Caco-2 (cell line): Measurements from ENCODE around the gene ARHGAP4. TPM values are rescaled to one million over a fixed set of nuclear protein-coding genes. Genes with fewer than 3 reads are reported as not detected.
A peak's percentile ranks its signal among the peaks of the same experiment; 100 is the strongest.

Experiments
- BruUV-seq: library from RNA; stranded (reverse); fragments of 400-500 nt; replicated peaks from 2 replicates; lab custom pipeline; 2021; lab: Mats Ljungman, UMichigan
- CTCF ChIA-PET: fragments of 300-600 bp; sonication (Branson Sonifier 250); formaldehyde crosslinking; loops from one replicate; lab custom pipeline; 2022; ENCODE audit warnings: antibody characterized with exemption; lab: Charles Lee
- POLR2A ChIA-PET: fragments of 300-600 bp; sonication (Branson Sonifier 250); formaldehyde crosslinking; loops from one replicate; lab custom pipeline; 2022; ENCODE audit warnings: antibody characterized with exemption; lab: Charles Lee
- DNase-seq, 2 experiments: peaks; one replicate each; pipeline versions ENCODE4 v3.0.0 to v3.0.0-alpha.2; 2020 to 2022
- H3K27me3 ChIP-seq: replicated peaks from 2 replicates; pipeline ENCODE4 v1.6.0; 2011; ENCODE audit warnings: low read length; ENCODE audit not compliant: control insufficient read depth, insufficient read depth
- H3K36me3 ChIP-seq: 2 replicates; pipeline ENCODE4 v1.5.1; 2011; ENCODE audit warnings: low read length; ENCODE audit not compliant: control insufficient read depth, insufficient read depth
- H3K4me1 ChIP-seq: fragments of 250-450 bp; sonication (Bioruptor Pico); 2 replicates; pipeline ENCODE4 v1.5.1; 2020; ENCODE audit warnings: mild to moderate bottlenecking
- H3K4me3 ChIP-seq: 2 replicates; pipeline ENCODE4 v1.5.1; 2011; ENCODE audit warnings: low read depth, mild to moderate bottlenecking, control low read depth, low read length
- H3K9me3 ChIP-seq: fragments of 250-450 bp; sonication (Bioruptor Pico); 2 replicates; pipeline ENCODE4 v1.5.1; 2020; ENCODE audit warnings: mild to moderate bottlenecking, moderate library complexity
- H3K27ac Mint-ChIP-seq: one replicate; pipeline ENCODE4 v1.8.0; 2022; ENCODE audit warnings: mixed read lengths; ENCODE audit not compliant: unreplicated experiment
- H3K27me3 Mint-ChIP-seq: one replicate; pipeline ENCODE4 v1.8.0; 2022; ENCODE audit warnings: mixed read lengths; ENCODE audit not compliant: insufficient read depth, unreplicated experiment
- H3K36me3 Mint-ChIP-seq: one replicate; pipeline ENCODE4 v1.8.0; 2022; ENCODE audit warnings: mild to moderate bottlenecking, mixed read lengths; ENCODE audit not compliant: insufficient read depth, unreplicated experiment
- H3K4me1 Mint-ChIP-seq: one replicate; pipeline ENCODE4 v1.8.0; 2022; ENCODE audit warnings: low read depth, mixed read lengths; ENCODE audit not compliant: unreplicated experiment
- H3K4me3 Mint-ChIP-seq: one replicate; pipeline ENCODE4 v1.8.0; 2022; ENCODE audit warnings: mild to moderate bottlenecking, moderate library complexity, mixed read lengths; ENCODE audit not compliant: unreplicated experiment
- H3K9me3 Mint-ChIP-seq: one replicate; pipeline ENCODE4 v1.8.0; 2022; ENCODE audit warnings: mixed read lengths; ENCODE audit not compliant: unreplicated experiment
- CTCF ChIP-seq, 2 experiments: fragments of 200-600 bp in 1 of 2; IDR thresholded peaks; 1 replicate in 1 of 2; 2 replicates in 1 of 2; pipeline versions ENCODE4 v1.5.1 to v1.8.0; 2011 to 2022; ENCODE audit warnings: antibody characterized with exemption in 1 of 2, control low read depth in 1 of 2, inconsistent platforms in 1 of 2, low read depth in 1 of 2, low read length in 1 of 2, mild to moderate bottlenecking in 1 of 2, moderate library complexity in 1 of 2; ENCODE audit not compliant: insufficient read depth in 1 of 2, severe bottlenecking in 1 of 2, unreplicated experiment in 1 of 2
- intact Hi-C: fragments of 100-400 bp; cut with micrococcal nuclease; formaldehyde crosslinking; loops from one replicate; pipeline ENCODE4 v1.10.0; 2022; ENCODE audit not compliant: unreplicated experiment
- total RNA-seq: library from RNA; stranded (reverse); gene quantifications from 2 replicates; pipeline ENCODE4 v1.2.3, GENCODE V29; 2022

Gene ARHGAP4
- total RNA-seq, 1 experiment from 2014 or later, result 15.7 TPM

- Histone ChIP-seq H3K27me3 (no peaks in the 10 kb centered on the region), H3K4me1 (peaks cover 4% of the 10 kb centered on the region; the same call in 1 of the 2 replicates), H3K9me3 (no peaks in the 10 kb centered on the region), H3K4me3 (no peak overlapping the region), H3K36me3 (no peaks in the 10 kb centered on the region)
- no peaks in the 10 kb centered on the region for H3K4me1 Mint-ChIP-seq
- ChIA-PET POLR2A (no interaction called here), CTCF (no interaction called here)
- intact Hi-C loops, result no loop called here
- no TSS peak for BruUV-seq
- no peak overlapping the region for H3K4me3 Mint-ChIP-seq
- peak overlapping the region; percentile 30 for H3K27ac Mint-ChIP-seq
- no peak for DNase-seq
- no peaks in the 10 kb centered on the region for H3K9me3 Mint-ChIP-seq
- peaks cover 36% of the 10 kb centered on the region for H3K36me3 Mint-ChIP-seq
- no peak for TF ChIP-seq CTCF (IDR thresholded peaks at IDR 0.05; ENCODE audit: insufficient read depth in 1 of 2, low read depth in 1 of 2, low read length in 1 of 2, severe bottlenecking in 1 of 2, unreplicated experiment in 1 of 2)
- no peaks in the 10 kb centered on the region for H3K27me3 Mint-ChIP-seq
Observed at GRCh38 chrX:153931748-153932147, 5.7 kb upstream of the ARHGAP4 start.

DNA sequence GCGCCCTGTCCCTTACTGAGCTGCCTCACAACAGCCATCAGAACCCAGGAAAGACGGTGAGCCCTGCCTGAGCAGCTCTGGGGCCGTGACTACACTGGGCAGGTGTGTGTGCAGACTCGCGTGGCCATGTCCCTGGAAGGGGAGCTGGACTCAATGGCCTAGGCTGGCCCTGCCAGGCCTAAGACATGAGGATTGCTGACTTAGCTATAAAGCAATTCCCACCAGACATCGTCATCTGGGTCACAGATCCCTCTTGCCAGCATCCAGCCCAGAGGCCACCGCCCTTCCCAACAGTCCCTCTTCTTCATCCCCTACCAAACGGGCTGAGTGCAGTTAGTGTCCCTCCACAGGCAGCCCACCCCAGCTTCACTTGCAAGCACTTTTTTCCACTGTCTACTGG lies 5.1 kb upstream of the ARHGAP4 start:
- no peaks in the 10 kb centered on the region for H3K27me3 Mint-ChIP-seq
- ChIA-PET POLR2A (no interaction called here), CTCF (interaction anchor here (1.0 kb wide), 1 partner anchor 16 kb away, joined by 3 read pairs; no protein-coding TSS in a partner anchor)
- no peaks in the 10 kb centered on the region for H3K9me3 ChIP-seq
- peak overlapping the region; percentile 30 for H3K27ac Mint-ChIP-seq
- peaks cover 36% of the 10 kb centered on the region for H3K36me3 Mint-ChIP-seq
- no TSS peak for BruUV-seq
- no peaks in the 10 kb centered on the region for H3K36me3 ChIP-seq
- no peak overlapping the region for H3K4me3 Mint-ChIP-seq
- H3K4me1 Mint-ChIP-seq, result no peaks in the 10 kb centered on the region
- intact Hi-C loops, result no loop called here
- peaks cover 8% of the 10 kb centered on the region; the same call in 1 of the 2 replicates for H3K4me1 ChIP-seq
- H3K4me3 ChIP-seq, result no peak overlapping the region
- H3K27me3 ChIP-seq, result no peaks in the 10 kb centered on the region
- no peak for DNase-seq
- H3K9me3 Mint-ChIP-seq, result no peaks in the 10 kb centered on the region
- no peak for TF ChIP-seq CTCF (IDR thresholded peaks at IDR 0.05; ENCODE audit: insufficient read depth in 1 of 2, low read depth in 1 of 2, low read length in 1 of 2, severe bottlenecking in 1 of 2, unreplicated experiment in 1 of 2)

DNA sequence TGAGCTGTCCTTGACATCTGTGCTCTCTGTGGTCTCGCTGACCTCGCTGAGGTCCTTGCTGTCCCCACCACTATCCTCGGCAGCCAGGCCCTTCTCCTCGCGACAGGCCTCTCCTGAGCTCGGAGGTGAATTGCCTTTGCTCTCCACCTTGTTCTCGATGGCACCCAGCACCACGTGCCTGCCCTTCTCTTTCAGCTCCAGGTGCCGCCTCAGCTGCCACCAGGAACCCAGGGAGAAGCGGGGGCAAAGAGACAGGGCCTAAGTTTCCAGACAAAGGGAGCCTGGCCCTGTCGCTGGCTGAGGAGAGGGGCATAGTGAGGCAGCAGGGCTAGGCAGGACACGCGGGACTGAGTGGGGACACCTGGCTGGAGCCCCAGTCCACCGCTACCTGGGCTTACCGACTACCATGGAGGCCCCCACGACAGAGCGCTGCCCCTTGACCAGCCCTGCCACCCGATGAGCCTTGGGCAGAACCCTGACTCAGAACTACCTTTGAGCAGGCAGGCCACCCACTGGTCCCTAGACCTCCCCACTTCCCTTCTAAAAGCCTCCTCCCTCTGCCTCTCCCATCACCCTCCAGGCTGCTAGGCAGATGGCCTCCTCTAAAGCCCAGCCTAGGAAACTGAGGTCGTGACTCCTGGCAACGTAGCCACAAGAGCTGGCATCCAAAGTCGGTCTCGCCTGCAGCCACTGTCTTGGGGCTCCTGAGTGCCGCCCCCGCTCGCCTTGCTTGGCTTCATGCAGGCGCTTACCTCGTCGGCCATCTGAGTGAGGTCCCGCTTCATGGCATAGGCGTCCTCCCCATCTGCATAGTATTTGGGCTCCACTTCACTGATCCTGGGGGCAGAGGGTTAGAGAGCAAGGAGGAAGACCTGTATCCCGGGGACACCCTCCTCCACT lies 4.2 kb upstream of the ARHGAP4 start:
- Mint-ChIP-seq H3K9me3 (no peaks in the 10 kb centered on the region), H3K36me3 (peaks cover 36% of the 10 kb centered on the region), H3K4me3 (no peak overlapping the region), H3K4me1 (no peaks in the 10 kb centered on the region), H3K27ac (no peak overlapping the region), H3K27me3 (no peaks in the 10 kb centered on the region)
- peaks cover 8% of the 10 kb centered on the region; the same call in 1 of the 2 replicates for H3K4me1 ChIP-seq
- no TSS peak for BruUV-seq
- intact Hi-C loops, result no loop called here
- TF ChIP-seq CTCF (IDR thresholded peaks at IDR 0.05; ENCODE audit: insufficient read depth in 1 of 2, low read depth in 1 of 2, low read length in 1 of 2, severe bottlenecking in 1 of 2, unreplicated experiment in 1 of 2), result no peak
- ChIA-PET CTCF (interaction anchor here (1.0 kb wide), 1 partner anchor 17 kb away, joined by 3 read pairs; no protein-coding TSS in a partner anchor), POLR2A (no interaction called here)
- no peak overlapping the region for H3K4me3 ChIP-seq
- H3K27me3 ChIP-seq, result no peaks in the 10 kb centered on the region
- no peak for DNase-seq
- no peaks in the 10 kb centered on the region for H3K9me3 ChIP-seq
- no peaks in the 10 kb centered on the region for H3K36me3 ChIP-seq
